ENCODE measurements around the gene PCDHB13. TPM values are rescaled to one million over a fixed set of nuclear protein-coding genes. Genes with fewer than 3 reads are reported as not detected.
A peak's percentile ranks its signal among the peaks of the same experiment; 100 is the strongest.
"Not testable (repeated sequence)": the region's sequence is repeated elsewhere in the genome, so short reads cannot be mapped to it uniquely, and the experiment has no call there.

The PCDHB13 gene
- total RNA-seq, 1 experiment from 2014 or later: 0.40 TPM

- peak within 1 kb of the TSS; percentile 55 for H3K4me2 ChIP-seq (ENCODE audit: low read length)
- H4K20me1 ChIP-seq (ENCODE audit: low read length): no peaks in the 10 kb centered on the region
- peak within 1 kb of the TSS; percentile 52 for H3K4me3 ChIP-seq (ENCODE audit: low read length)
- no peak within 1 kb of the TSS for H3K9ac ChIP-seq (ENCODE audit: low read length)
- H3K27me3 ChIP-seq (ENCODE audit: low read length): no peaks in the 10 kb centered on the region
- CTCF ChIA-PET: no interaction called here
- H3K36me3 ChIP-seq (ENCODE audit: low read depth, low read length): no peaks in the 10 kb centered on the region
- TF ChIP-seq CTCF (conservative IDR thresholded peaks at IDR 0.05; ENCODE audit: low read depth, low read length) (peak; percentile 47), EZH2 (IDR thresholded peaks at IDR 0.05; ENCODE audit: low read length, unreplicated experiment) (no peak)
- BruUV-seq (replicated peaks): no TSS peak
- H3K9me3 ChIP-seq (ENCODE audit: low read length): peaks cover 7% of the 10 kb centered on the region; the same call in 1 of the 2 replicates
- ATAC-seq: no peak
- H3K27ac ChIP-seq (ENCODE audit: low read length): no peak within 1 kb of the TSS
- no peaks in the 10 kb centered on the region for H3K9me2 ChIP-seq (replicated peaks; ENCODE audit: low read length)
- no peaks in the 10 kb centered on the region for H3K4me1 ChIP-seq (ENCODE audit: insufficient read depth, low read length)
- no peaks in the 10 kb centered on the region for H3K79me2 ChIP-seq (ENCODE audit: low read length)
- H3F3A ChIP-seq (ENCODE audit: low read length, unreplicated experiment): no peaks in the 10 kb centered on the region
- intact Hi-C loops (cut with micrococcal nuclease): no loop called here
- peak within 1 kb of the TSS; percentile 61 for H2AFZ ChIP-seq (ENCODE audit: low read length)
- peak; percentile 43 for DNase-seq
- POLR2A ChIA-PET (ENCODE audit: unreplicated experiment): no interaction called here
Observed at GRCh38 chr5:141223112-141223783, 9.5 kb downstream of the PCDHB13 start, which contains the start of gene PCDHB14. Gene PCDHB14, plus strand, starts transcription at chr5:141223343. Its CDS starts 163 bp downstream, at chr5:141223506.

- H3K36me3 ChIP-seq (ENCODE audit: low read depth, low read length); H2AFZ ChIP-seq (ENCODE audit: low read length); ATAC-seq; POLR2A ChIA-PET (ENCODE audit: unreplicated experiment); DNase-seq; H3K79me2 ChIP-seq (ENCODE audit: low read length); CTCF ChIA-PET; H3F3A ChIP-seq (ENCODE audit: low read length, unreplicated experiment); H4K20me1 ChIP-seq (ENCODE audit: low read length); H3K27me3 ChIP-seq (ENCODE audit: low read length); H3K4me3 ChIP-seq (ENCODE audit: low read length); H3K9ac ChIP-seq (ENCODE audit: low read length); BruUV-seq (replicated peaks); H3K4me1 ChIP-seq (ENCODE audit: insufficient read depth, low read length); H3K9me2 ChIP-seq (replicated peaks; ENCODE audit: low read length); intact Hi-C loops (cut with micrococcal nuclease); H3K27ac ChIP-seq (ENCODE audit: low read length); H3K4me2 ChIP-seq (ENCODE audit: low read length); H3K9me3 ChIP-seq (ENCODE audit: low read length): not testable (repeated sequence)
Observed at GRCh38 chr5:141224844-141225243, 11.1 kb downstream of the PCDHB13 start.

- H3K4me2 ChIP-seq (ENCODE audit: low read length); ATAC-seq; H3K4me1 ChIP-seq (ENCODE audit: insufficient read depth, low read length); intact Hi-C loops (cut with micrococcal nuclease); CTCF ChIA-PET; H4K20me1 ChIP-seq (ENCODE audit: low read length); POLR2A ChIA-PET (ENCODE audit: unreplicated experiment); H3K27me3 ChIP-seq (ENCODE audit: low read length); H2AFZ ChIP-seq (ENCODE audit: low read length); H3K27ac ChIP-seq (ENCODE audit: low read length); H3K4me3 ChIP-seq (ENCODE audit: low read length); H3K9me2 ChIP-seq (replicated peaks; ENCODE audit: low read length); H3F3A ChIP-seq (ENCODE audit: low read length, unreplicated experiment); H3K36me3 ChIP-seq (ENCODE audit: low read depth, low read length); H3K9ac ChIP-seq (ENCODE audit: low read length); BruUV-seq (replicated peaks); DNase-seq; H3K9me3 ChIP-seq (ENCODE audit: low read length); H3K79me2 ChIP-seq (ENCODE audit: low read length): not testable (repeated sequence)
Observed at GRCh38 chr5:141225421-141225820, 11.7 kb downstream of the PCDHB13 start.

GRCh38 chr5:141234109-141234667 lies 20.5 kb downstream of the PCDHB13 start:
- no peak overlapping the region for H3K4me3 ChIP-seq (ENCODE audit: low read length)

More at GRCh38 chr5:141234109-141234667, 20.5 kb downstream of the PCDHB13 start:
- H3K79me2 ChIP-seq (ENCODE audit: low read length): no peaks in the 10 kb centered on the region
- no peaks in the 10 kb centered on the region for H3F3A ChIP-seq (ENCODE audit: low read length, unreplicated experiment)
- H3K4me1 ChIP-seq (ENCODE audit: insufficient read depth, low read length): no peaks in the 10 kb centered on the region
- TF ChIP-seq CTCF (conservative IDR thresholded peaks at IDR 0.05; ENCODE audit: low read depth, low read length) (no peak), EZH2phosphoT487 (IDR thresholded peaks at IDR 0.05; ENCODE audit: borderline replicate concordance, low read length) (no peak), EZH2 (IDR thresholded peaks at IDR 0.05; ENCODE audit: low read length, unreplicated experiment) (no peak)
- no peaks in the 10 kb centered on the region for H3K9me2 ChIP-seq (replicated peaks; ENCODE audit: low read length)
- H3K27ac ChIP-seq (ENCODE audit: low read length): no peak overlapping the region
- CTCF ChIA-PET: no interaction called here
- no peak overlapping the region for H3K4me2 ChIP-seq (ENCODE audit: low read length)
- H3K27me3 ChIP-seq (ENCODE audit: low read length): no peaks in the 10 kb centered on the region
- H3K9ac ChIP-seq (ENCODE audit: low read length): no peak overlapping the region
- H3K9me3 ChIP-seq (ENCODE audit: low read length): no peaks in the 10 kb centered on the region
- POLR2A ChIA-PET (ENCODE audit: unreplicated experiment): no interaction called here
- ATAC-seq: no peak
- no peak for DNase-seq
- H2AFZ ChIP-seq (ENCODE audit: low read length): no peak overlapping the region
- BruUV-seq (replicated peaks): no TSS peak
- no peaks in the 10 kb centered on the region for H3K36me3 ChIP-seq (ENCODE audit: low read depth, low read length)
- H4K20me1 ChIP-seq (ENCODE audit: low read length): no peaks in the 10 kb centered on the region
- intact Hi-C loops (cut with micrococcal nuclease): no loop called here
